Embryonic facial prominence (tissue), 1 donor: ENCODE data around the gene HOXD1.

Source experiments
- DNase-seq: peaks from one replicate; pipeline ENCODE4 v3.0.0-alpha.2; 2016; ENCODE audit errors: extremely low spot score

The HOXD1 gene

GRCh38 chr2:176187899-176188773 lies at the start of gene HOXD1:
Gene HOXD1 (plus strand): TSS chr2:176188668. CDS start chr2:176188802, 134 bp downstream.
- no peak for DNase-seq

- DNase-seq = no peak
Observed at GRCh38 chr2:176138923-176139660, 49.4 kb upstream of the HOXD1 start.

- DNase-seq = no peak
Observed at GRCh38 chr2:176139661-176140512, 48.6 kb upstream of the HOXD1 start.

- peak; percentile 68 for DNase-seq
Observed at GRCh38 chr2:176140513-176141317, 47.8 kb upstream of the HOXD1 start.

GRCh38 chr2:176142281-176142680 lies 46.2 kb upstream of the HOXD1 start:
- no peak for DNase-seq

- DNase-seq = no peak
Observed at GRCh38 chr2:176145085-176145969, 43.1 kb upstream of the HOXD1 start.

- no peak for DNase-seq
Observed at GRCh38 chr2:176146101-176146500, 42.4 kb upstream of the HOXD1 start.

GRCh38 chr2:176146645-176147044 lies 41.8 kb upstream of the HOXD1 start:
- no peak for DNase-seq

- no peak for DNase-seq
Observed at GRCh38 chr2:176147210-176147799, 41.2 kb upstream of the HOXD1 start.

GRCh38 chr2:176147800-176148496 lies 40.5 kb upstream of the HOXD1 start:
- no peak for DNase-seq

GRCh38 chr2:176148751-176149421 lies 39.6 kb upstream of the HOXD1 start:
- DNase-seq = no peak

GRCh38 chr2:176149481-176149938 lies 39.0 kb upstream of the HOXD1 start:
- DNase-seq = no peak

- DNase-seq = no peak
Observed at GRCh38 chr2:176149939-176150583, 38.4 kb upstream of the HOXD1 start.

GRCh38 chr2:176150584-176151441 lies 37.7 kb upstream of the HOXD1 start:
- DNase-seq = no peak

- DNase-seq = no peak
Observed at GRCh38 chr2:176151442-176152287, 36.8 kb upstream of the HOXD1 start, which contains the start of gene HOXD4. Gene HOXD4 (plus strand): TSS chr2:176151550. CDS start chr2:176151634, 84 bp downstream.
